H1 (cell line): ENCODE measurements around the gene ITPR1. TPM values are rescaled to one million over a fixed set of nuclear protein-coding genes. Genes with fewer than 3 reads are reported as not detected.

ENCODE experiments used
- CTCF ChIA-PET: fragments of 300-600 bp; sonication (Branson Sonifier 250); formaldehyde crosslinking; loops from one replicate; lab custom pipeline; 2021; ENCODE audit not compliant: partially characterized antibody; lab: Charles Lee
- POLR2A ChIA-PET: fragments of 300-600 bp; sonication (Branson Sonifier 250); formaldehyde crosslinking; loops from one replicate; lab custom pipeline; 2021; ENCODE audit warnings: inconsistent platforms; ENCODE audit not compliant: partially characterized antibody; lab: Charles Lee
- DNase-seq, 2 experiments: peaks; one replicate each; pipeline versions ENCODE4 v3.0.0 to v3.0.0-alpha.2; 2010 to 2022; ENCODE audit warnings: low spot score in 2 of 2, low read depth in 1 of 2, mixed read lengths in 1 of 2
- FAIRE-seq: peaks from 2 replicates; lab custom pipeline; 2011; peaks lifted over from hg19 to GRCh38; lab: Jason Lieb, UNC
- H2AFZ ChIP-seq: 2 replicates; pipeline ENCODE4 v1.8.1; 2012; ENCODE audit warnings: low read length, inconsistent platforms
- H2AK5ac ChIP-seq: 2 replicates; pipeline ENCODE4 v1.6.1; 2013; ENCODE audit warnings: low read depth, low read length
- H2BK120ac ChIP-seq: replicated peaks from 2 replicates; pipeline ENCODE3; 2013; ENCODE audit warnings: low read depth, low read length, inconsistent platforms
- H2BK12ac ChIP-seq: 2 replicates; pipeline ENCODE4 v1.6.1; 2013; ENCODE audit warnings: low read depth, low read length
- H2BK15ac ChIP-seq: 2 replicates; pipeline ENCODE4 v1.6.1; 2013; ENCODE audit warnings: low read length
- H2BK20ac ChIP-seq: 2 replicates; pipeline ENCODE4 v1.6.1; 2013; ENCODE audit warnings: low read length
- H2BK5ac ChIP-seq: 2 replicates; pipeline ENCODE4 v1.6.1; 2013; ENCODE audit warnings: low read depth, low read length
- H3K14ac ChIP-seq: 2 replicates; pipeline ENCODE4 v1.6.1; 2013; ENCODE audit warnings: inconsistent platforms; ENCODE audit not compliant: insufficient read length
- H3K18ac ChIP-seq: 2 replicates; pipeline ENCODE4 v1.6.1; 2013; ENCODE audit warnings: low read length; ENCODE audit errors: extremely low read depth
- H3K23ac ChIP-seq: 2 replicates; pipeline ENCODE4 v1.6.1; 2013; ENCODE audit warnings: inconsistent platforms; ENCODE audit not compliant: insufficient read length
- H3K23me2 ChIP-seq: 2 replicates; pipeline ENCODE4 v1.6.1; 2013; ENCODE audit warnings: low read depth, low read length
- H3K27ac ChIP-seq: 2 replicates; pipeline ENCODE4 v1.6.1; 2011; ENCODE audit warnings: low read depth, low read length, inconsistent platforms
- H3K27me3 ChIP-seq, 4 experiments: replicated peaks in 1 of 4; 1 replicate in 1 of 4; 2 replicates in 3 of 4; pipeline versions ENCODE4 v1.6.1 to v1.8.1; 2011 to 2013; ENCODE audit warnings: low read length in 3 of 4, mild to moderate bottlenecking in 3 of 4, inconsistent platforms in 2 of 4, mixed read lengths in 2 of 4, moderate library complexity in 1 of 4; ENCODE audit not compliant: control insufficient read depth in 3 of 4, insufficient read depth in 3 of 4; ENCODE audit errors: extremely low read depth in 1 of 4
- H3K36me3 ChIP-seq, 4 experiments: 2 replicates each; pipeline versions ENCODE4 v1.6.1 to v1.8.1; 2011 to 2013; ENCODE audit warnings: mild to moderate bottlenecking in 4 of 4, low read length in 3 of 4, moderate library complexity in 2 of 4, control low read depth in 1 of 4, inconsistent platforms in 1 of 4; ENCODE audit not compliant: insufficient read depth in 4 of 4, control insufficient read depth in 2 of 4
- H3K4ac ChIP-seq: replicated peaks from 2 replicates; pipeline ENCODE3; 2013; ENCODE audit warnings: low read length, low read depth, mixed read lengths, inconsistent platforms; ENCODE audit not compliant: insufficient read length
- H3K4me1 ChIP-seq, 4 experiments: replicated peaks in 1 of 4; 1 replicate in 1 of 4; 2 replicates in 3 of 4; pipeline versions ENCODE4 v1.6.1 to v1.8.1; 2011 to 2013; ENCODE audit warnings: low read length in 3 of 4, inconsistent platforms in 2 of 4, mixed read lengths in 1 of 4; ENCODE audit not compliant: insufficient read depth in 4 of 4, control insufficient read depth in 3 of 4
- H3K4me2 ChIP-seq, 2 experiments: 2 replicates each; pipeline versions ENCODE4 v1.6.1 to v1.8.1; 2011 to 2013; ENCODE audit warnings: low read depth in 2 of 2, low read length in 2 of 2, control low read depth in 1 of 2, inconsistent platforms in 1 of 2, mild to moderate bottlenecking in 1 of 2; ENCODE audit not compliant: insufficient read depth in 1 of 2
- H3K4me3 ChIP-seq, 4 experiments: fragments of 200-600, 300-600 bp in 1 of 4; sonication (generic), shearing (Covaris generic), sonication (Bioruptor Twin) in 1 of 4; 2 replicates each; pipeline versions ENCODE4 v1.5.1 to v1.8.1; 2011 to 2016; ENCODE audit warnings: low read length in 4 of 4, low read depth in 3 of 4, control low read depth in 2 of 4, inconsistent platforms in 2 of 4, mild to moderate bottlenecking in 2 of 4, mixed read lengths in 1 of 4, moderate library complexity in 1 of 4; ENCODE audit not compliant: insufficient read depth in 2 of 4; ENCODE audit errors: extremely low read depth in 1 of 4
- H3K56ac ChIP-seq: replicated peaks from 2 replicates; pipeline ENCODE3; 2013; ENCODE audit warnings: low read depth, mild to moderate bottlenecking, mixed read lengths, low read length, inconsistent platforms; ENCODE audit not compliant: insufficient read length
- H3K79me1 ChIP-seq: 2 replicates; pipeline ENCODE4 v1.6.1; 2013; ENCODE audit warnings: low read depth, low read length, control low read depth
- H3K79me2 ChIP-seq, 2 experiments: 2 replicates each; pipeline versions ENCODE4 v1.6.1 to v1.8.1; 2012 to 2013; ENCODE audit warnings: low read length in 2 of 2, mild to moderate bottlenecking in 2 of 2, inconsistent platforms in 1 of 2; ENCODE audit not compliant: insufficient read depth in 2 of 2, control insufficient read depth in 1 of 2
- H3K9ac ChIP-seq, 4 experiments: replicated peaks in 1 of 4; 1 replicate in 1 of 4; 2 replicates in 3 of 4; pipeline versions ENCODE4 v1.6.1 to v1.8.1; 2011 to 2013; ENCODE audit warnings: low read depth in 3 of 4, low read length in 3 of 4, control low read depth in 2 of 4, mild to moderate bottlenecking in 2 of 4, moderate library complexity in 2 of 4, inconsistent platforms in 1 of 4; ENCODE audit errors: extremely low read depth in 1 of 4
- H3K9me3 ChIP-seq, 2 experiments: 2 replicates each; pipeline versions ENCODE4 v1.6.1 to v1.8.1; 2012 to 2013; ENCODE audit warnings: mild to moderate bottlenecking in 2 of 2, moderate library complexity in 2 of 2, control low read depth in 1 of 2, inconsistent platforms in 1 of 2, low read depth in 1 of 2, low read length in 1 of 2, mixed read lengths in 1 of 2; ENCODE audit not compliant: insufficient read depth in 2 of 2
- H4K20me1 ChIP-seq, 2 experiments: replicated peaks in 1 of 2; 2 replicates each; pipeline versions ENCODE3 to v1.8.1; 2011 to 2013; ENCODE audit warnings: inconsistent platforms in 2 of 2, low read length in 2 of 2, mild to moderate bottlenecking in 1 of 2; ENCODE audit not compliant: insufficient read depth in 2 of 2, control insufficient read depth in 1 of 2
- H4K5ac ChIP-seq: 2 replicates; pipeline ENCODE4 v1.6.1; 2013; ENCODE audit warnings: low read length, low read depth, mixed read lengths, inconsistent platforms; ENCODE audit not compliant: insufficient read length
- H4K8ac ChIP-seq: 2 replicates; pipeline ENCODE4 v1.8.0; 2013; ENCODE audit warnings: mild to moderate bottlenecking, moderate library complexity, low read length, inconsistent platforms; ENCODE audit not compliant: insufficient read depth; ENCODE audit errors: extremely low read depth
- H4K91ac ChIP-seq: replicated peaks from 2 replicates; pipeline ENCODE3; 2013; ENCODE audit warnings: low read length, mixed read lengths, inconsistent platforms; ENCODE audit not compliant: insufficient read length
- BRCA1 ChIP-seq: IDR thresholded peaks from 2 replicates; pipeline ENCODE4 v1.6.1; 2012; ENCODE audit warnings: low read depth, low read length, improper control_type of control experiment
- CBX8 ChIP-seq: fragments of 300-800, 300-1000 bp; sonication (generic); IDR thresholded peaks from 2 replicates; pipeline ENCODE4 v1.7.1; 2016; ENCODE audit warnings: low read depth, low read length, borderline replicate concordance
- NRF1 ChIP-seq: IDR thresholded peaks from 2 replicates; pipeline ENCODE4 v1.6.1; 2011; ENCODE audit warnings: mild to moderate bottlenecking, low read depth, low read length, improper control_type of control experiment
- RAD21 ChIP-seq, 2 experiments: IDR thresholded peaks in 1 of 2; conservative IDR thresholded peaks in 1 of 2; 2 replicates each; pipeline ENCODE4 v1.6.1; 2011; ENCODE audit warnings: low read depth in 2 of 2, low read length in 2 of 2, improper control_type of control experiment in 1 of 2, inconsistent platforms in 1 of 2, mild to moderate bottlenecking in 1 of 2, moderate library complexity in 1 of 2
- RBBP5 ChIP-seq: IDR thresholded peaks from 2 replicates; pipeline ENCODE4 v1.7.1; 2012; ENCODE audit warnings: low read depth, mild to moderate bottlenecking, inconsistent platforms, low read length, moderate library complexity, borderline replicate concordance
- RNF2 ChIP-seq: fragments of 200-900, 300-1000 bp; sonication (generic); IDR thresholded peaks from 2 replicates; pipeline ENCODE4 v1.7.1; 2016; ENCODE audit warnings: borderline replicate concordance, low read depth, mild to moderate bottlenecking, antibody characterized with exemption, low read length; ENCODE audit not compliant: poor library complexity, severe bottlenecking; ENCODE audit errors: missing control alignments
- SIX5 ChIP-seq: IDR thresholded peaks from 2 replicates; pipeline ENCODE4 v1.6.1; 2011; ENCODE audit warnings: mild to moderate bottlenecking, low read depth, low read length
- SRF ChIP-seq: IDR thresholded peaks from 2 replicates; pipeline ENCODE4 v1.6.1; 2011; ENCODE audit warnings: mild to moderate bottlenecking, low read depth, low read length, moderate library complexity
- ZNF274 ChIP-seq: IDR thresholded peaks from 2 replicates; pipeline ENCODE4 v1.7.0; 2012; ENCODE audit warnings: low read length, borderline replicate concordance; ENCODE audit errors: extremely low read depth
- WGBS, 2 experiments: shearing (Covaris generic) in 1 of 2; methylation state at CpG; one replicate each; pipeline versions ENCODE4 v1.1.6 to v1.1.7; 2013 to 2015; ENCODE audit warnings: low lambda C conversion rate in 2 of 2, mixed read lengths in 2 of 2, inconsistent platforms in 1 of 2, low coverage in 1 of 2, missing lambda C conversion rate in 1 of 2; ENCODE audit not compliant: insufficient replicate concordance in 2 of 2, insufficient coverage in 1 of 2, insufficient read length in 1 of 2; ENCODE audit errors: extremely low coverage in 1 of 2, missing lambda C conversion rate in 1 of 2; 5-methylcytosine and 5-hydroxymethylcytosine counted together
- polyA plus RNA-seq, 7 experiments: library from polyadenylated mRNA; depleted of rRNA in 3 of 7; stranded (reverse) in 5 of 7; unstranded in 2 of 7; fragments of >200 nt in 5 of 7; fragments of 200-250 nt in 2 of 7; gene quantifications; 1 replicate in 5 of 7; 2 replicates in 1 of 7; 4 replicates in 1 of 7; pipeline versions ENCODE4 v1.2.1 to v1.2.3, GENCODE V29; 2011 to 2013; ENCODE audit warnings: missing spikeins in 2 of 7, mixed read lengths in 2 of 7
- total RNA-seq: library from RNA; stranded (reverse); fragmentation: NEBNext Ultra II Directional; extraction: Animal tissue kit (Norgen Biotek cat#: 25700); gene quantifications from 2 replicates; pipeline ENCODE4 v1.2.1, GENCODE V29; 2021
- TF ChIP-seq, protein P1 (sequence below): IDR thresholded peaks from 2 replicates; pipeline ENCODE4 v1.6.1; 2012; ENCODE audit warnings: low read length, inconsistent platforms

ITPR1 gene
- total and polyA plus RNA-seq, 2 of the 8 experiments (the other 6 are each of a cell fraction or from before 2014, with no cell fraction given): 2.5 to 16.3 TPM

DNA sequence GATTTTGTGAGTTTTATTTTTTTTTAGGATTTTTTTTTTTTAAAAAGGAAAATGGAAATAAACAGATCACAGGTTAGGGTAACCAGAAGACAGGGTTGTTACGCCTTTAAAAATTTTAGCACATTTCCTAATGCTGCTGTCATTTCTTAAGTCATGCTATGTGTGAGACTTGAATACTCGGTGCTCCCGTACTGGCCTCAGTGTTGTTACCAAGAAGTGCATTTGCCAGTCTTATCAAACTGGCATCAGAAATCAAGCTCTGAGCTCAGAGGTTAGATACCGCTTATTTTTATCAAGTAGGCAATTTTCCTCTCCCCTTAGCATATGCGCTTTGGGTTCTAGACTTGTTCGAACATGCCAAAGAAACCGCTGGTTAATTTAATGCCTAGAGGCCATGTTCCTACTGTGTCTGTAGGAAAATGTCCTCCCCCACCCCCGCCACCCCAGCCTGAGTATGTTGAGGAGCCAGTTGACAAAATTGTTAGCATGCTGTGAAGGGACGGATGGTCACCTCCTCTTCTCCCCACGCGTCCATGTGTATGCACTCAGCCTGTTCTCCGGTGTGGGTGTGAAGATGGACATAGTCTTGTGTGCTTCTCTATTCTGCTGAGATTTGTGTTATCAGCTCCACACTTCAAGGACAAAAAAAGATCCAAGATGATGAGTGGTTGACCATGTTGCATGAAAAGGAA, 88.9 kb downstream of the ITPR1 start:
- Histone ChIP-seq H3K9ac (no peak overlapping the region), H3K79me1 (no peaks in the 10 kb centered on the region), H3K23me2 (no peaks in the 10 kb centered on the region), H3K79me2 (no peaks in the 10 kb centered on the region), H2BK15ac (no peak overlapping the region), H4K5ac (no peak overlapping the region), H3K23ac (no peak overlapping the region), H3K56ac (no peak overlapping the region), H4K8ac (no peak overlapping the region), H3K4ac (no peak overlapping the region), H4K20me1 (no peaks in the 10 kb centered on the region), H3K18ac (no peak overlapping the region), H4K91ac (peak overlapping the region; percentile 26), H3K27ac (no peak overlapping the region), H3K4me1 (peaks cover 0 to 5% (median 0%) of the 10 kb centered on the region in 4 experiments; a peak in 3 of 7 replicates), H3K36me3 (no peaks in the 10 kb centered on the region), H3K4me2 (no peak overlapping the region), H2BK5ac (no peak overlapping the region), H3K14ac (no peak overlapping the region), H2BK12ac (no peak overlapping the region), H2AFZ (no peak overlapping the region), H3K9me3 (no peaks in the 10 kb centered on the region), H2AK5ac (no peak overlapping the region), H2BK120ac (no peak overlapping the region), H2BK20ac (no peak overlapping the region), H3K27me3 (no peaks in the 10 kb centered on the region), H3K4me3 (no peak overlapping the region)
- FAIRE-seq: no peak
- CTCF ChIA-PET: interaction anchor here (0.8 to 2.2 kb wide), 4 partner anchors 10 to 248 kb away, joined by 3 to 7 read pairs (median 6); no protein-coding TSS in a partner anchor
- 88% methylated on average over 12 of the region's 12 CpGs; no CpG with 5 or more reads in 1 of the 2 experiments for WGBS, 2 experiments
- DNase-seq: no peak
- POLR2A ChIA-PET: no interaction called here
- no peak for TF ChIP-seq SIX5
- no peak for TF ChIP-seq RNF2
- no peak for TF ChIP-seq SRF
- no peak for TF ChIP-seq CBX8
- TF ChIP-seq, protein P1, sequence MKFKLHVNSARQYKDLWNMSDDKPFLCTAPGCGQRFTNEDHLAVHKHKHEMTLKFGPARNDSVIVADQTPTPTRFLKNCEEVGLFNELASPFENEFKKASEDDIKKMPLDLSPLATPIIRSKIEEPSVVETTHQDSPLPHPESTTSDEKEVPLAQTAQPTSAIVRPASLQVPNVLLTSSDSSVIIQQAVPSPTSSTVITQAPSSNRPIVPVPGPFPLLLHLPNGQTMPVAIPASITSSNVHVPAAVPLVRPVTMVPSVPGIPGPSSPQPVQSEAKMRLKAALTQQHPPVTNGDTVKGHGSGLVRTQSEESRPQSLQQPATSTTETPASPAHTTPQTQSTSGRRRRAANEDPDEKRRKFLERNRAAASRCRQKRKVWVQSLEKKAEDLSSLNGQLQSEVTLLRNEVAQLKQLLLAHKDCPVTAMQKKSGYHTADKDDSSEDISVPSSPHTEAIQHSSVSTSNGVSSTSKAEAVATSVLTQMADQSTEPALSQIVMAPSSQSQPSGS: no peak
- TF ChIP-seq RBBP5: no peak
- TF ChIP-seq BRCA1: no peak
- no peak for TF ChIP-seq NRF1
- no peak for TF ChIP-seq RAD21 (IDR thresholded peaks at IDR 0.05 in 1 of 2, conservative IDR thresholded peaks at IDR 0.05 in 1 of 2; ENCODE audit: low read depth in 2 of 2, low read length in 2 of 2)
- no peak for TF ChIP-seq ZNF274
